Measurements from ENCODE around the gene CA12.

DNA sequence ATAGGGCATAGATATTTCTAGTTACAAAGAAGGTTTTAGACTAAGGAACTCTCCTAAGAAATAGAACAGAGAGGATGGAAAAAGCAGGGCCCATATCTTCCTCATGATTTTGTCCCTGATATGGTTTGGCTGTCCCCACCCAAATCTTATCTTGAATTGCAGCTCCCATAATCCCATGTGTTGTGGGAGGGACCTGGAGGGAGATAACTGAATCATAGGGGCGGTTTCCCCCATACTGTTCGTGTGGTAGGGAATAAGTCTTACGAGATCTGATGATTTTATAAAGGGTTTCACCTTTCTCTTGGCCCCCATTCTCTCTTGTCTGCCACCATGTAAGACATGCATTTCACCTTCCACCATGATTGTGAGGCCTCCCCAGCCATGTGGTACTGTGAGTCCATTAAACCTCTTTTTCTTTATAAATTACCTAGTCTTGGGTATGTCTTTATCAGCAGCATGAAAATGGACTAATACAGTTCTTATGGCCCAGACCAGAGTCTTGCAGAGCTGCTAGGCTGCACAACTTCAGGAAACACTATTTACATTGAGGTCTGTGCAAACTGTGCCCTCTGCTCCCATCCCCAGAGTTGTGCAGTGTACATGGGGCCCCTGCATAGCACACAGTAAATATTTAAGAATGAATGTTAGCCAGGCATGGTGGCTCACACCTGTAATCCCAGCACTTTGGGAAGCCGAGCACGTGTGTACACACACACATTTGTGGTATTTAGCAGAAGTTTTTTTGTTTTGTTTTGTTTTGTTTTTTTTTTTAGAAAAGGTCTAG is 20.3 kb upstream of the CA12 start:
- TF ChIP-seq, protein P1, sequence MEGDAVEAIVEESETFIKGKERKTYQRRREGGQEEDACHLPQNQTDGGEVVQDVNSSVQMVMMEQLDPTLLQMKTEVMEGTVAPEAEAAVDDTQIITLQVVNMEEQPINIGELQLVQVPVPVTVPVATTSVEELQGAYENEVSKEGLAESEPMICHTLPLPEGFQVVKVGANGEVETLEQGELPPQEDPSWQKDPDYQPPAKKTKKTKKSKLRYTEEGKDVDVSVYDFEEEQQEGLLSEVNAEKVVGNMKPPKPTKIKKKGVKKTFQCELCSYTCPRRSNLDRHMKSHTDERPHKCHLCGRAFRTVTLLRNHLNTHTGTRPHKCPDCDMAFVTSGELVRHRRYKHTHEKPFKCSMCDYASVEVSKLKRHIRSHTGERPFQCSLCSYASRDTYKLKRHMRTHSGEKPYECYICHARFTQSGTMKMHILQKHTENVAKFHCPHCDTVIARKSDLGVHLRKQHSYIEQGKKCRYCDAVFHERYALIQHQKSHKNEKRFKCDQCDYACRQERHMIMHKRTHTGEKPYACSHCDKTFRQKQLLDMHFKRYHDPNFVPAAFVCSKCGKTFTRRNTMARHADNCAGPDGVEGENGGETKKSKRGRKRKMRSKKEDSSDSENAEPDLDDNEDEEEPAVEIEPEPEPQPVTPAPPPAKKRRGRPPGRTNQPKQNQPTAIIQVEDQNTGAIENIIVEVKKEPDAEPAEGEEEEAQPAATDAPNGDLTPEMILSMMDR (IDR thresholded peaks at IDR 0.05) = no peak
- TF ChIP-seq POLR2A (IDR thresholded peaks at IDR 0.05) = no peak

Data from vagina (tissue), 2 donors.